ENCODE measurements around the gene KCTD12.

DNA sequence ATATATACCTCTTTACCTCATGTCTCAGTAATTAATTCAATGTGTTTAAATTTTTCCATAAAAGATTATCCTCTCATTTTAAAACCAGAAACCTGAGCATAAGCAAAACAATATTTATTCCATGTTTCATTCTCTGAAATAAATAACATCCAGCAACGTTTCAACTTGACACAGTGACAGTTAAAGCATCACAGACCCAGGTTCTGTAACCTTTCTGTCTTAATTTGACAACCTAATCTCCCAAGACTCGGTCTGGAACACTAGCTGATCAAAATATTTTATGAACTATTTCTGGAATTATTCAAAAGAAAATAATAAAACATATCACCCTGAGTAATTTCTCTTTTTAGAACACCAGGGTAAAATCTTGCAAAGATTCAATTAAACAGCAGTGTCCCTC lies 40.3 kb downstream of the KCTD12 start:
- TF ChIP-seq POLR2A (IDR thresholded peaks at IDR 0.05): no peak
- TF ChIP-seq, protein P1, sequence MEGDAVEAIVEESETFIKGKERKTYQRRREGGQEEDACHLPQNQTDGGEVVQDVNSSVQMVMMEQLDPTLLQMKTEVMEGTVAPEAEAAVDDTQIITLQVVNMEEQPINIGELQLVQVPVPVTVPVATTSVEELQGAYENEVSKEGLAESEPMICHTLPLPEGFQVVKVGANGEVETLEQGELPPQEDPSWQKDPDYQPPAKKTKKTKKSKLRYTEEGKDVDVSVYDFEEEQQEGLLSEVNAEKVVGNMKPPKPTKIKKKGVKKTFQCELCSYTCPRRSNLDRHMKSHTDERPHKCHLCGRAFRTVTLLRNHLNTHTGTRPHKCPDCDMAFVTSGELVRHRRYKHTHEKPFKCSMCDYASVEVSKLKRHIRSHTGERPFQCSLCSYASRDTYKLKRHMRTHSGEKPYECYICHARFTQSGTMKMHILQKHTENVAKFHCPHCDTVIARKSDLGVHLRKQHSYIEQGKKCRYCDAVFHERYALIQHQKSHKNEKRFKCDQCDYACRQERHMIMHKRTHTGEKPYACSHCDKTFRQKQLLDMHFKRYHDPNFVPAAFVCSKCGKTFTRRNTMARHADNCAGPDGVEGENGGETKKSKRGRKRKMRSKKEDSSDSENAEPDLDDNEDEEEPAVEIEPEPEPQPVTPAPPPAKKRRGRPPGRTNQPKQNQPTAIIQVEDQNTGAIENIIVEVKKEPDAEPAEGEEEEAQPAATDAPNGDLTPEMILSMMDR (IDR thresholded peaks at IDR 0.05): no peak
